Right atrium auricular region (tissue), 2 donors: ENCODE results near the gene MYH14. TPM values are rescaled to one million over a fixed set of nuclear protein-coding genes. Genes with fewer than 3 reads are reported as not detected.

Experiments
- DNase-seq: peaks from one replicate; pipeline ENCODE4 v3.0.0-alpha.2; 2019; ENCODE audit warnings: low spot score
- H3K27ac ChIP-seq, 2 donors: fragments of 200-600 bp; sonication (generic); 1 replicate in 1 of 2; 2 replicates in 1 of 2; pipeline ENCODE4 v1.5.1; 2016 to 2019
- H3K27me3 ChIP-seq, 2 donors: fragments of 200-600 bp; sonication (generic); one replicate each; pipeline versions ENCODE4 v1.5.1 to v1.6.0; 2017 to 2019
- H3K36me3 ChIP-seq: fragments of 200-600 bp; sonication (generic); one replicate; pipeline ENCODE4 v1.5.1; 2016
- H3K4me1 ChIP-seq, 2 donors: fragments of 200-600 bp; sonication (generic); one replicate each; pipeline versions ENCODE4 v1.5.1 to v1.6.0; 2017 to 2019
- H3K4me3 ChIP-seq, 2 donors: fragments of 200-600 bp; sonication (generic); 1 replicate in 1 of 2; 2 replicates in 1 of 2; pipeline ENCODE4 v1.5.1; 2017 to 2019; ENCODE audit warnings: mild to moderate bottlenecking in 1 of 2, moderate library complexity in 1 of 2
- H3K9me3 ChIP-seq, 2 donors: fragments of 200-600 bp; sonication (generic); one replicate each; pipeline ENCODE4 v1.5.1; 2019
- total RNA-seq, 2 donors: library from RNA; depleted of rRNA; stranded (reverse); fragments of >200 nt; gene quantifications; one replicate each; pipeline ENCODE4 v1.1.0, GENCODE V29; 2016
- TF ChIP-seq, protein P1 (sequence below), 2 donors: fragments of 200-600 bp; sonication (generic); IDR thresholded peaks; one replicate each; pipeline ENCODE4 v1.5.1; 2019; ENCODE audit warnings: antibody characterized with exemption in 2 of 2

Gene MYH14
- total RNA-seq, 2 donors from 2014 or later = 40.9 to 44.5 TPM

DNA sequence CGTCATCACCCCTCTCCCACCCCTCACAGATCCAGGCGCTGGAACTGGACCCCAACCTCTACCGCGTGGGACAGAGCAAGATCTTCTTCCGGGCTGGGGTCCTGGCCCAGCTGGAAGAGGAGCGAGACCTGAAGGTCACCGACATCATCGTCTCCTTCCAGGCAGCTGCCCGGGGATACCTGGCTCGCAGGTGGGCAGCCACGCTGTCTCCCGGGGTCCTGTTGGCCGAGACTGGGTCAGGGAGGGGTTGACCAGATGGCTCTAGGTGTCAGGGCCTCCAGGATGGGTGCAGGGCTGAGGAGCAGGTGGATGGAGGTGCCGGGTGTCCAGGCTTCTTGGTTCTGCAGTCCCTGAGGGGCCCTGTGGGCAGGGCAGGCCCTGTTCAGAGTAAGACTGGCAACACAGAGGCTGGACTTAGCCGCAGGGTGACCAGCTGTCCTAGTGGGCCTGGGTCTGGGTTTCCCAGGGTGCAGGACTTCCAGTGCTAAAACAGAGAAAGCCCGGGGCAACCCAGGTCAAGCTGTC, 58.1 kb downstream of the MYH14 start:
- H3K9me3 ChIP-seq = no peaks in the 10 kb centered on the region
- H3K27ac ChIP-seq = no peak overlapping the region
- H3K36me3 ChIP-seq = peaks cover 33% of the 10 kb centered on the region
- H3K4me3 ChIP-seq = no peak overlapping the region
- no peak for DNase-seq
- TF ChIP-seq, protein P1, sequence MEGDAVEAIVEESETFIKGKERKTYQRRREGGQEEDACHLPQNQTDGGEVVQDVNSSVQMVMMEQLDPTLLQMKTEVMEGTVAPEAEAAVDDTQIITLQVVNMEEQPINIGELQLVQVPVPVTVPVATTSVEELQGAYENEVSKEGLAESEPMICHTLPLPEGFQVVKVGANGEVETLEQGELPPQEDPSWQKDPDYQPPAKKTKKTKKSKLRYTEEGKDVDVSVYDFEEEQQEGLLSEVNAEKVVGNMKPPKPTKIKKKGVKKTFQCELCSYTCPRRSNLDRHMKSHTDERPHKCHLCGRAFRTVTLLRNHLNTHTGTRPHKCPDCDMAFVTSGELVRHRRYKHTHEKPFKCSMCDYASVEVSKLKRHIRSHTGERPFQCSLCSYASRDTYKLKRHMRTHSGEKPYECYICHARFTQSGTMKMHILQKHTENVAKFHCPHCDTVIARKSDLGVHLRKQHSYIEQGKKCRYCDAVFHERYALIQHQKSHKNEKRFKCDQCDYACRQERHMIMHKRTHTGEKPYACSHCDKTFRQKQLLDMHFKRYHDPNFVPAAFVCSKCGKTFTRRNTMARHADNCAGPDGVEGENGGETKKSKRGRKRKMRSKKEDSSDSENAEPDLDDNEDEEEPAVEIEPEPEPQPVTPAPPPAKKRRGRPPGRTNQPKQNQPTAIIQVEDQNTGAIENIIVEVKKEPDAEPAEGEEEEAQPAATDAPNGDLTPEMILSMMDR (IDR thresholded peaks at IDR 0.05) = no peak
- H3K4me1 ChIP-seq = no peaks in the 10 kb centered on the region
- no peaks in the 10 kb centered on the region for H3K27me3 ChIP-seq

DNA sequence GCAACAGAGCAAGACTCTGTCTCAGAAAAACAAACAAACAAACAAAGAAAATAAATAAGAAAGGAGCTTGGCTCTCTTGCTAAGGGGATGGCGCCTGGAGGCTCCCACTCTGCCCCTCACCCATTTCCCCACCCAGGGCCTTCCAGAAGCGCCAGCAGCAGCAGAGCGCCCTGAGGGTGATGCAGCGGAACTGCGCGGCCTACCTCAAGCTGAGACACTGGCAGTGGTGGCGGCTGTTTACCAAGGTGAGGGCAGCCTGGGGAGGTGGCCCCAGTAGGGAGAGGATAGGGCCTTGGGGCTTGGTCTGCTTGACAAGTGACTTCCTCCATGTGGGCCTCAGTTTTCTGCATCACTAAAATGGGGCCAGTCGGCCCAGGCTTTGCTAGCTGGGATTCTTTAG, 59.8 kb downstream of the MYH14 start:
- Histone ChIP-seq H3K4me1 (no peaks in the 10 kb centered on the region), H3K27ac (no peak overlapping the region), H3K27me3 (no peaks in the 10 kb centered on the region), H3K4me3 (no peak overlapping the region), H3K36me3 (peaks cover 19% of the 10 kb centered on the region), H3K9me3 (no peaks in the 10 kb centered on the region)
- TF ChIP-seq, protein P1 (IDR thresholded peaks at IDR 0.05) = no peak
- no peak for DNase-seq

DNA sequence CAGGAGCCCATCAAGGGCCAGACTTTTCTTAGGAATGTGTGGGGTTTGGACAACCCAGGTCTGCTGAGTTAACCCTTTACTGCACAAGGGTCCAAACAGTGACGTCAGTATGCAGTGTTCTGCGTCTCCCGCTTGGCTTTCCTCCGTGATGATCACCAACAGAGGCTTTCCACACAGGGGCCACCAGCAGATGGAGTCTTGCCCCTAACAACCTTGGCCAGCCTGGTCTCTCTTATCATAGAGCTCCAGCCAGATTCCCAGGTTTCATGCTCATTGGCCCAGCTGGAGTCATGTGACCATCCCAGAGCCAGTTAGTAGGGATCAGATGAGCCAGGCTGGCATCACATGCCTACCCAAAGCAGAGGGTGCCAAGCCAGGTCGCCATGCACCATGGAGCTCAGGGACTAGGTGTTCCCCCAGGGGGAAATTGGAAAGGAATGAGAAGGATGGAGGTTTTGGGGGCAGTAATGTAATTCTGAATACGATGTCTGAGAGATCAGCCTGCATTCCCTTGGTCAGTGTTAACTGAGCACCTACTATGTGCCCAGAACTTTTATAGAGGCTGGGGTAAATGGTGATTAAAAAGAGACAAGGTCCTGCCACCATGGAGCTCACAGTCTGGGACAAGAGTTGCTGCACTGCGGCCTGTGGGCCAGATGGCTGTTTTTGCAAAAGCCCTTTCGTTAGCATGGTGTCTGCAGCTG, 61.2 kb downstream of the MYH14 start:
- Histone ChIP-seq H3K9me3 (no peaks in the 10 kb centered on the region), H3K27me3 (no peaks in the 10 kb centered on the region), H3K36me3 (peaks cover 18% of the 10 kb centered on the region), H3K4me1 (no peaks in the 10 kb centered on the region), H3K4me3 (no peak overlapping the region), H3K27ac (no peak overlapping the region)
- TF ChIP-seq, protein P1 (IDR thresholded peaks at IDR 0.05) = no peak
- DNase-seq = no peak

DNA sequence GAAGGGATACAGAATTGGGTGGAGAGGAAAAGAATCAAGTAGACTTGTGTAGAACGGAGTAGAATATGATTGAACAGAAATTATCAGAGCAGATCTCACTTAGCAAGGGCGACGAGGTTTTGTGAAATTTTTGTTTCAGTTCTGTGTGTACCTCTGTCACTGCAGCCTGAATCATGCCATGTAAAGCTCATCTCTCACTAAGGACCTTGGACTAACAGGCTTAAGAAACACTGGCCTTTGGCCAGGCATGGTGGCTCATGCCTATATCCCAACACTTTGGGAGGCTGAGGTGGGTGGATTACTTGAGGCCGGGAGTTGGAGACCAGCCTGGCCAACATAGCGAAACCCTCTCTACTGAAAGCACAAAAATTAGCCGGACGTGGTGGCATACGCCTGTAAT, 62.6 kb downstream of the MYH14 start:
- TF ChIP-seq, protein P1 (IDR thresholded peaks at IDR 0.05) = no peak
- H3K27ac ChIP-seq = no peak overlapping the region
- H3K36me3 ChIP-seq = peaks cover 16% of the 10 kb centered on the region
- H3K9me3 ChIP-seq = no peaks in the 10 kb centered on the region
- H3K4me3 ChIP-seq = no peak overlapping the region
- no peak for DNase-seq
- H3K4me1 ChIP-seq = no peaks in the 10 kb centered on the region
- H3K27me3 ChIP-seq = no peaks in the 10 kb centered on the region

DNA sequence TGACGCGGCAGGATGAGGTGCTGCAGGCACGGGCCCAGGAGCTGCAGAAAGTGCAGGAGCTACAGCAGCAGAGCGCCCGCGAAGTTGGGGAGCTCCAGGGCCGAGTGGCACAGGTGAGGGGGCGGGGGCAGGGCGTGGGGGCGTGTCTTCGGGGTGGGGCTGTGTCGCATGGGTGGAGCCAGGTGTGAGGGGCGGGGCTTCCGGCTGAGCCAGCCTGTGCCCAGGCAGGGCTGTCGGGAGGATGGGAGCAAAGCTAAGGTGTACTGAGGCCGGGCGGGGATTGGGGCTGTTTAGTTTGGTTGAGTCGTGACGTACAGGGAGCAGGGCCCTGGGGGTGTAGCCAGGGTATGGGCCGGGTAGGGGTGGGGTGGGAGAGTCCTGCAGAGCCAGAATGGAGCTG, 63.5 kb downstream of the MYH14 start:
- no peak for DNase-seq
- no peaks in the 10 kb centered on the region for H3K4me1 ChIP-seq
- H3K4me3 ChIP-seq = no peak overlapping the region
- peaks cover 19% of the 10 kb centered on the region for H3K36me3 ChIP-seq
- TF ChIP-seq, protein P1 (IDR thresholded peaks at IDR 0.05) = no peak
- no peak overlapping the region for H3K27ac ChIP-seq
- H3K27me3 ChIP-seq = no peaks in the 10 kb centered on the region
- H3K9me3 ChIP-seq = no peaks in the 10 kb centered on the region

DNA sequence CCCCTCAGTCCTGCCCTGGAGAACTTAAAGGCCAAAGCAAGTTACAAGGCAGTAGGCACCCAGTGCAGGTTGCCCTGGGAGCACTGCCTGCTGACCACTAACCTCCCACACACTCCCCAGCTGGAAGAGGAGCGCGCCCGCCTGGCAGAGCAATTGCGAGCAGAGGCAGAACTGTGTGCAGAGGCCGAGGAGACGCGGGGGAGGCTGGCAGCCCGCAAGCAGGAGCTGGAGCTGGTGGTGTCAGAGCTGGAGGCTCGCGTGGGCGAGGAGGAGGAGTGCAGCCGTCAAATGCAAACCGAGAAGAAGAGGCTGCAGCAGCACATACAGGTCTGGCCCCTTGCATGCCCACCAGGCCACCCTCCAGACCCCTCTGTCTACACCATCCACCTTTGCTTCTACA, 64.6 kb downstream of the MYH14 start:
- Histone ChIP-seq H3K36me3 (peaks cover 28% of the 10 kb centered on the region), H3K27ac (no peak overlapping the region), H3K4me1 (no peaks in the 10 kb centered on the region), H3K9me3 (no peaks in the 10 kb centered on the region), H3K27me3 (no peaks in the 10 kb centered on the region), H3K4me3 (no peak overlapping the region)
- DNase-seq = no peak
- TF ChIP-seq, protein P1 (IDR thresholded peaks at IDR 0.05) = no peak
